SK-MEL-5 (cell line): Measurements from ENCODE around the gene SNW1. TPM values are rescaled to one million over a fixed set of nuclear protein-coding genes. Genes with fewer than 3 reads are reported as not detected.
A peak's percentile ranks its signal among the peaks of the same experiment; 100 is the strongest.
"Not testable (repeated sequence)": the region's sequence is repeated elsewhere in the genome, so short reads cannot be mapped to it uniquely, and the experiment has no call there.

Source experiments
- DNase-seq: peaks from one replicate; pipeline ENCODE4 v3.0.0-alpha.2; 2016; ENCODE audit warnings: low read depth, low spot score
- in situ Hi-C: cut with HindIII; loops from 2 replicates; pipeline ENCODE4 v1.10.0; 2016; ENCODE audit warnings: low sequenced_read_pairs, high pct_unique_total_duplicates, low pct_unique_long_range_greater_than_20kb
- polyA plus RNA-seq, 2 experiments: library from polyadenylated mRNA; depleted of rRNA; stranded (reverse); fragments of >200 nt; gene quantifications; 2 replicates each; pipeline ENCODE4 v1.2.3, GENCODE V29; 2015
- total RNA-seq: library from RNA; depleted of rRNA; stranded (reverse); fragments of >200 nt; shearing (Covaris generic); gene quantifications from 2 replicates; pipeline ENCODE4 v1.2.3, GENCODE V29; 2014; rRNA removed

The SNW1 gene
- total RNA-seq, result 79.3 and 87.6 TPM in 2 replicates
- polyA plus RNA-seq (2015; cell fraction: cytosol; rRNA removed), result 54.0 and 56.6 TPM in 2 replicates
- 57.7 and 60.2 TPM in 2 replicates for polyA plus RNA-seq (2015; cell fraction: nucleus; rRNA removed)

DNA sequence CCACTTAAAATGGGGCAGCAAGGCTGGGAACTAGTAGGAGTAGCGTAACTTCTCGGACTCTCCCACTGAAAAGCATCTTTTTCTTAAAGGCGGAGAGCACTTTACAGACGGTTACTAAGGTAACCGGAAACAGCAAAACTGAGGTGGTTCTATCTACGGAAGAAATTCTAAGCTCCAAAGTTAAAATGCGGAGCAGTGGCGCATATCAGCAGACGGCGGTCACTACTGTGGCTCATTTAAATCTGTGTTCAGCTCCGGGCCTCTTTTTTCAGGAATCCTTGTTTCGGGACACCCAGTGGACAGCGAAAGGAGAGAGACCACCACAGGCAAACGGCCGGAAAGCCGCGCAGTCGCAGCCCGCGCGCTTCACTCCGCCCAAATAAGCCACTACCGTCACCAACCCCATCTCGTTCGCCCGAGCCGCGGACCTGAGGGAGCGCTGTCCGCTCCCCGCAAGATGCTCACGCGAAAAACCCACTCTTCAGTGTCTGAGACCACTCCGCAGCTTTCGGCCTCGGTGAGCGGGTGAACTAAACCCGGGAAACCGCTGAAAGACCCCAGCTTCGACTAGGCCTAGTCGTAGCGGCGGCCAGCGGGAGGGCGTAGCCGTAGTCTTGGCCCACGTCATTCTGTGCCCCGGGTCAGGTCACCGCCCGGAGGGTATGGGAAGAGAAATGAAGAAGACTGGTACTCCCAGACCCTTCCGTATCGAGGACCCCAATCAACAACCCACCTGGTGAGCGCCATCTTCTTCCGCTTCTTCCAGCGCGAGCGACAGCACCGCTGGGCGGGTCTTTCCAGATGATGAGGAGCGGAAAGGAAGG lies at the start of gene SNW1:
TSS of gene SNW1 (minus strand) at position 776 of the 824 bp plus-strand sequence. CDS start at position 747, 29 bp downstream.
- peak; percentile 94 for DNase-seq
- in situ Hi-C loops, result no loop called here

DNA sequence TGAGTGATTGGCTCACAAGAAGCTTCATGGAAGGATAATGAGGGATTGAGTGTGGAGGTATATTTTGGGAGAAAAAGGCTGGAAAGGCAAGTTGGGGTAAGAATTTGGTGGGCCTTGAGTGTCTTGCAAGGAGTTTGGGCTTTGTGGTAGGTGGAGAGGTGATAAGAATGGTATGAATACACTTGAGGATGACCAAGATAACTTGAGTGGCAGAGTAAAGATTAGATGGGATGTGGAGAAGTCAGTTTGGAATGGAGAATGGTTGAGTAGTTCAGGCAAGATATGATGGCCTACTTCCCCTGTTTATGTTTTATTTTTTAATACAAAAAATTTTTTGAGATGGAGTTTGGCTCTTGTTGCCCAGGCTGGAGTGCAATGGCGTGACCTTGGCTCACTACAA lies 48.1 kb upstream of the SNW1 start:
- in situ Hi-C loops, result no loop called here
- no peak for DNase-seq

DNA sequence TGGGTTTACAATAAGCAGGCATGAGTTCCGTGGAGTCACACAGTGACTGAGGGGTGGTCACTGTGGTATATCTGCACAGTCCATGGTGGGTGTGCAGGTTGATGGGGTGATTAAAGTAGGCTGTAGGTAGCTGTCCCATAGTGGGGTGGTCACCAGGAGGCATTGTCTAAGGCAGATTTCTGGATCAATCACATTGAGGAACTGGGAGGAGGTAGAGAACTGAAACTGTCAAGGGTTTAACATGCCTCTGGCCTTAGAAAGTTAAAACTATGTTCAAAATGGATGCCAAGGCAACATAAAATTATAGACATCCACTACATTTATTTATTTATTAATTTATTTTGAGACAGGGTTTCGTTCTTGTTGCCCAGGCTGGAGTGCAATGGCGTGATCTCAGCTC lies 47.3 kb upstream of the SNW1 start:
- no peak for DNase-seq
- in situ Hi-C loops, result no loop called here

DNA sequence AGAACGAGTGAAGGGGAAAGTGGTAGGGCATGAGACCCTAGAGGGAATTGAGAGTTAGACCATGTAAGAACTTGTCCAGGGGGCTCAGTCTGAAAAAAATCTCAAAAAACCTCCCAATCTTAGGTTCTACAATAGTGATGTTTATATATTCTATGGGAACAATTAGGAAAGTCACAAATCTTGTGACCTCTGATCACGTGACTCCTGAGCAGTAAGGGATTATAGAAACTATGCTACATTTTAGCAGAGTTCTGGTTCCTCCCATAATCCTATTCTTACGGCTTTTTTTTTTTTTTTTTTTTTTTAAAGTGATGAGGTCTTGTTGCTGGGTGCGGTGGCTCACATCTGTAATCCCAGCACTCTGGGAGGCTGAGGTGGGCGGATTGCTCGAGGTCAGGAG lies 44.8 kb upstream of the SNW1 start:
- no peak for DNase-seq
- in situ Hi-C loops, result no loop called here

DNA sequence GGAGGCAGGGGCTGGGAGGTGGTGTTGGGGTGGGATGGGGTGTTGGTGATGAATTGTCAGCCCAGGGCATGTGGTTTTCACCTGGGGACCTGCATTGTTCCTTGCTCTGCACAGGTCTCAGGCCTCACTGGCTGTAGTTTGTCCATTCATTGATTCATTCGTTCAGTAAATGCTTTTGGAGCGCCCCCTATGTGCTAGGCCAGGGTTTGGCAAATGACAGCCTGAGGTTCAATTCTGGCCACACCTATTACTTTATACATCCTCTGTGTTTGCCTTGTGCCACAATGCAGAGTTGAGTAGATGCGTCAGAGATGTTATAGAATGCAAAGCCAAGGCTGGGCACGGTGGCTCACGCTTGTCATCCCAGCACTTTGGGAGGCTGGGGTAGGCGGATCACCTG lies 43.6 kb upstream of the SNW1 start:
- in situ Hi-C loops, result no loop called here

DNA sequence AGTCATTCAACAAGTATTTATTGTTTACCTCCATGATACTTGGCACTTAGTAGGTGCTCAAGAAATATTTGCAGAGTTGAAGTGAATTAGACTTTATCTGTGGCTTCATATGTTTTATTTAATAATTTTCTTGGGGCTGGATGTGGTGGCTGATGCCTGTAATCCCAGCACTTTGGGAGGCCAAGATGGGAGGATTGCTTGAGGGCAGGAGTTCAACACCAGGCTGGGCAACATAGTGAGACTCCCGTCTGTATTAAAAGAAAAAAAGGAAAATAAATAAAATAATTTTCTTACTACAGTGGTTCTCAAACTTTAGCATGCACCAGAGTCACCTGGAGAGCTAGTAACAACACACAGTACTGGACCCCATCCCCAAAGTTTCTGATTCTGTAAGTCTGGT lies 39.9 kb upstream of the SNW1 start:
- in situ Hi-C loops, result no loop called here
- no peak for DNase-seq

More for the DNA sequence above, 43.6 kb upstream of the SNW1 start:
- peak; percentile 64 for DNase-seq

DNA sequence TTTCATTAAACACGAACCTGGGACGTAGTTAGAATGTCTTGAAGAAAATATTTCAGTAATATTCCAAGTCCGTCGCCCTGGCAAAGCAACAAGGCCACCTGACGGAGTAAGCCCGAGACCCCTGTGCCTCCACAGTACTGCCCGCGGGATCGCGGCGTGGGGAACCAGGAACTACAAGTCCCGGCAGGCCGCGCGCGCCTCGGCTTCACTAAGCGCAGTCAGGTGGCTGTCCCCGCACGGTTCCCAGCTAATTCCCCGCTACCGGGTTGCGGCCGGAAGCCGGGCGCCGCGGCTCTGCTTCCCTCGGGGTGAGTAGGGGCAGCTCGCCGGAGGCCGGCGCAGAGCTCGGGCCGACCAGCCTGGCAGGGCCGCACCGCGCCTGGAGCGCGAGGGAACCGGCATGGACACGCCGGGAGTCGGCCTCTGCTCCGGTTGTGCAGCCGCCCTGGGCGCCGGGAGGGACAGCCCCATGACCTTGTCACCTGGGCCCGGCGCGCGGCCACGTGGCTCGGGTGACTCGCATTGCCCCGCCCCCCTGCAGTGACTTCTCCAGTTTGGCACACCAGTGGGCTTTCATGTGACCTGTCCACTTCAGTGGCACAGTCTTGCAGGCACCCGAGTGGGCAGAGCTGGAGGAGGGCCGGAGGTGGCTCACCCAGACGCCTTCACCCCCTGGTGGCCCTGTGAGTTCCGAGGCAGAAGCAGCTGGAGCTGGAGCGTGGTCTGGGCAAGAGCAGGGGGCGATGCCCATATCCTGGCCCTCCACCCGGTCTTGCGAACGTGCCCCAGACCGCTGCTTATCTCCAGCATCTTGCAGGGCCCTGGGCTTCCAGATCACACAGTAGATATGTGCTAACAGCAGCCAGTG lies 39.1 kb upstream of the SNW1 start, which contains the start of gene ADCK1:
TSS of gene ADCK1 (plus strand) at position 247 of the 868 bp plus-strand sequence. CDS start 18,870 bp downstream, outside the sequence.
- in situ Hi-C loops, result no loop called here
- DNase-seq, result peak; percentile 83

DNA sequence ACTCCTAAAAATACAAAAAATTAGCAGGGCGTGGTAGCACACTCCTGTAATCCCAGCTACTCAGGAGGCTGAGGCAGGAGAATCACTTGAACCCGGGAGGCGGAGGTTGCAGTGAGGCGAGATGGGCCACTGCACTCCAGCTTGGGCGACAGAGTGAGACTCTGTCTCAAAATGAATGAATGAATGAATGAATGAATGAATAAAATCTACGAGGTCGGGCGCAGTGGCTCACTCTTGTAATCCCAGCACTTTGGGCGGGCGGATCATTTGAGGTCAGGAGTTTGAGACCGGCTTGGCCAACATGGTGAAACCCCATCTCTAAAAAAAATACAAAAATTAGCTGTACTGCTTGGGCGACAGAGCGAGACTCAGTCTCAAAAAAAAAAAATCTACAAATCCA lies 38.5 kb upstream of the SNW1 start:
- DNase-seq, in situ Hi-C loops: not testable (repeated sequence)

DNA sequence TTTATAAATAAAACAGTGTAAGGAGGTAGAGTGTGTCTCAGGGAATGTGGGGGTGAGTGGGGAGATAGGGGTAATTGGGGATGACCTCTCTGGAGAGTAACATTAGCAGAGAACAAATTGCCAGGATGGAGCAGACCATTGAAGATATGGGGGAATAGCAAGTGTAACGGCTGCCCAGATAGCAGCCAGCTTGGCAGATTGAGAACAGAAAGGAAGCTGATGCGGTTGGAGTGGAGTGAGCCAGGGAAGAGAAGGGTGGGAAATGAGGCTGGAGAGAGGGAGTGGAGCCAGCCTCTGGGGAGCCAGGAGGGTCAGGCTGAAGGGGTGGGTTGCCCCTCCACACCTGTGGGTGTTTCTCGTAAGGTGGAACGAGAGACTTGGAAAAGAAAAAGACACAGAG lies 33.4 kb upstream of the SNW1 start:
- in situ Hi-C loops, result no loop called here
- DNase-seq, result no peak

DNA sequence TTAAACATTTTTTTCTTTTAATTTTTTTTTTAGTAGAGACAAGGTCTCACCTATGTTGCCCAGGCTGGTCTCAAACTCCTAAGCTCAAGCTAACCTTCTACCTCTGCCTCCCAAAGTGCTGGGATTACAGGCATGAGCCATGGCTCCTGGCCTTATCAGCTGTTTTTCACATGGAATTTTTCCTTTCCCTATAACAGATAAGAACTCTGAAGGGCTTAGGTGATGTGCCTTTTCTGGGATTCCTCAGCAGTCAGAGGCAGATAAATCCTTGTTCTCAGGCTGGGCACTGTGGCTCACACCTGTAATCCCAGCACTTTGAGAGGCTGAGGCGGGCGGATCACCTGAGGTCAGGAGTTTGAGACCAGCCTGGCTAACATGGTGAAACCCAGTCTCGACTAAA lies 32.3 kb upstream of the SNW1 start:
- in situ Hi-C loops, DNase-seq: not testable (repeated sequence)

DNA sequence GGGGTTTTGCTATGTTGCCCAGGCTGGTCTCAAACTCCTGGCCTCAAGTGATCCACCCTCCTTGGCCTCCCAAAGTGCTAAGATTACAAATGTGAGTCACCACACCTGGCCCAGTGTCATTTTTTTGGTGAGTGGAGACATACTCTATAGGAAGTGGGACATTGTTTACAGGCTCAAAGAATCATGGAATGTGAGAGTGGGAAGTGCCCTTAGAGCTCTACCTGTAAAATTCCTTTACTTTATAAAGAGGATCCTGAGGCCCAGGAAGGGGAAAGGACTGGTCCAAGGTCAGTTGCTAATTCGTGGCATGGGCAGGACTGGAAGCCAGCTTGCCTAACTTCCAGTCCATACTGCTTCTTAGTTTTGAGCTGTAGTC lies 30.3 kb upstream of the SNW1 start:
- in situ Hi-C loops, result no loop called here
- DNase-seq, result no peak

DNA sequence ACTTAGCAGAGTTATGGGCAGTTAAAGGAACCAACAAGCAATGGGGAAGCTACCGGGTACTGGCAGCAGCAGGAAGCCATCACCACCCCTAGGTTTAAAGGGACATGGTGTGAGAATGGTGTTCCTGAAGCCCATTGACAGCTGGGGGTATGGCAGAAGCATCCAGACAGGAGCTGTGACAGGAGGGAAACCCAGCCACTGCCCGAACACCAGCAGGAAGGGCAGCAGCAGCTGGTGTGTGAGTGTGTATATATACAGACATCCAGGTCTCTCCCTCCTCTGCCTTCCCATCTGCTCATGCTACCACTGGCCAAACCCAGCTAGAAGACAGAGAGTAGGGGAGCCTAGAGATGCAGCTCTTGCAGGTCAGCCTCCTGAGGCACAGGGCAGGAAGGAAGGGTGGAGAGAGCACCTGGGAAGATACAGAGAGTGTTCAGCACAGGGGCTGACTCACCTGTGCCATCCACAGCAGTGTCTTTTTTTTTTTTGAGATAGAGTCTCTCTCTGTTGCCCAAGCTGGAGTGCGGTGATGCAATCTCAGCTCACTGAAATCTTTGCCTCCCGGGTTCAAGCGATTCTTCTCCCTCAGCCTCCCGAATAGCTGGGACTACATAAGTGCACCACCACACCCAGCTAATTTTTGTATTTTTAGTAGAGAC lies 29.7 kb upstream of the SNW1 start:
- in situ Hi-C loops, result no loop called here
- DNase-seq, result no peak

DNA sequence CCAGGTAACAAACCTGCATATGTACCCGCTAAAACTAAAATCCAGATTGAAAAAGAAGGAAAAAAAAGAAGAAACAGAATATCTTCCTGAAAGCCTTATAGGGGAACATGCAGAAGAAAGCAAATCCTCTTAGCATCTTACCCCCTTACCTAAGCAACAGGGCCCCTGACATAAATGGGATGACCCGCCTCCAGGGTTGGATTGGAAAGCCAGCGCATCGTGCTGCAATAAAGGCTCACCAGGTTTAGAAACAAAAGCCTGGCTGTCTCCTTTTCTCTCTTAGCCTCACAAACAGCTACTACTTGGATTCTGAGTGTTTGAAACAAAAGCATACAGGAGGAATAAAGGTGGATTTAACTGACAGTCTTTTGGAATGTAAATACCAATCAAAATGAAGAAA lies 25.2 kb upstream of the SNW1 start:
- in situ Hi-C loops, result no loop called here
- no peak for DNase-seq

DNA sequence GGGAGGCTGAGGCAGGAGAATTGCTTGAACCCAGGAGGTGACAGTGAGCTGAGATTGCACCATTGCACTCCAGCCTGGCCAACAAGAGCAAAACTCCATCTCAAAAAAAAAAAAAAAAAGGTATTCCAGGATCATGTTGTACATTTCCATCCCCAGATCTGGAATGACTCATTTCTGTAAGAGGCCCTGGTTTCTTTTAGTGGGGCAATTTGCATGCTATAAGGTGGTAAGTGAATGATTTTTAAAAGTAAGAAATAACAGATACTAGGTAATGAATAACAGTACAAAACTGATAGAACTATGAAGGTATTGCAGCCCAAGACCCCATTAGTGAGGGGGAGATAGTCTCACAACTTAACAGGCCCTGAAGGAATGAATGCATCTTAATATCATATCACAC lies 21.2 kb upstream of the SNW1 start:
- in situ Hi-C loops, result no loop called here
- DNase-seq, result no peak

DNA sequence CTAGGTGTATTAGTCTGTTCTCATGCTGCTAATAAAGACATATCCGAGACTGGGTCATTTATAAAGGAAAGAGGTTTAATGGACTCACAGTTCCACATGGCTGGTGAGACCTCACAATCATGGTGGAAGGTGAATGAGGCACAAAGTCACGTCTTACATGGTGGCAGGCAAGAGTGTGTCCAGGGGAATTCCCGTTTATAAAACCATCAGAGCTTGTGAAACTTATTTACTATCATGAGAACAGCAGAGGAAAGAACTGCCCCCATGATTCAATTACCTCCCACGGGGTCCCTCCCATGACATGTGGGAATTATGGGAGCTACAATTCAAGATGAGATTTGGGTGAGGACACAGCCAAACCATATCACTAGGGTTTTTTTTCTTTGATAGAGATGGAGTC lies 13.0 kb upstream of the SNW1 start:
- in situ Hi-C loops, DNase-seq: not testable (repeated sequence)

DNA sequence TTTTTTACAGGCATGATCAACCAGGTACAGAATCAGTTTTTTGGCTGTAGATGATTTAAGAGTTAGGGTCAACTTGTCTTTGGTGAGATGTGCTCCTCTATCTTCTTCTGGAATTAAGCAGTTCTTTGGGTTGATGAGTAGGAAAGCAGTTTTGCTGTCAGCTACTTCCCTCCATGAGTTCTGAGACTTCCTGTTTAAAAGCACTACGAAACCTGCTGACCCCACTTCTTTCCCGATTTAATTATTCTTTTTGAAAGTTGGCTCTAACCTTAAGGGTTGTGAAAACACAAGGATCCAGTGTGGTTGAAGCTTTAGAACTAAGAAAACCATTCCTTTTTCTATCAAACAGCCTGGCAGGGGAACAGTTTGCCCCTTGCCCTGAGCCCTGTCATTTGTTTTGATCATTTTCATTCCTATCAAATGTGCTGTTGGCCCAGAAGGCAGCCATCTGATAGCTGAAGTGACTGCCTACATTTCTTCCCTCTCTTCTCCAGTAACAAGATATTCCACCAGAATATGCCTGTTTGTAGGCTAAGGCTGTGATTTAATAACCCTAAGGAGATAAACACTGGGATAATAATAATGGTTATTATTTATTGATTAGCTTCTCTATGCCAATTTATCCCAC lies 7.6 kb upstream of the SNW1 start:
- in situ Hi-C loops, DNase-seq: not testable (repeated sequence)

DNA sequence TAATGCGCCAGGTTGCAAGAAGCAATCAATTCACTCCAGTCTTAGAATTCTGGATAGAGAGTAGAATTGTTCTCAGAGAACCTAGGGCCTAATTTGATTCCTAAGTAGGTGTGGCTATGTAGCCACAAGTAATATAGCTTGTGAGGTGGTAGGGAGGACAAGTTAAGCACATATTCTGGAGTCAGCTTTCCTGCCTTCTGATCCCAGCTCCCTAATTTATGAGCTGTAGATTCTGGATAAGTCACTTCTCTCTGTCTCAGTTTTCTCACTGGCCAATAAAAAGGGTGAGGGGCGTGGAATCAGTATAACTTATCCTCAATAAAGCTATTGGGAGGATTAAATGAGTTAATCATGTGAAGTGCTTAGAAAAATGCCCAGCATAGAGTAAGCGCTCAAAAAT lies 3.0 kb upstream of the SNW1 start:
- no peak for DNase-seq
- in situ Hi-C loops, result no loop called here
